Gastrocnemius medialis (tissue), 4 donors: ENCODE measurements around the gene DUSP18.

Source experiments
- POLR2A ChIP-seq, 2 donors: fragments of 450-650 bp; IDR thresholded peaks; one replicate each; pipeline ENCODE4 v1.6.1; 2017; ENCODE audit warnings: antibody characterized with exemption in 2 of 2, mild to moderate bottlenecking in 2 of 2, moderate library complexity in 2 of 2
- TF ChIP-seq, protein P1 (sequence below), 5 experiments: fragments of 450-650 bp in 3 of 5; fragments of 200-600 bp in 2 of 5; sonication (generic) in 2 of 5; IDR thresholded peaks in 4 of 5; conservative IDR thresholded peaks in 1 of 5; 1 replicate in 4 of 5; 2 replicates in 1 of 5; pipeline ENCODE4 v1.5.1; 2016 to 2019; ENCODE audit warnings: antibody characterized with exemption in 5 of 5, mild to moderate bottlenecking in 3 of 5, moderate library complexity in 3 of 5

DNA sequence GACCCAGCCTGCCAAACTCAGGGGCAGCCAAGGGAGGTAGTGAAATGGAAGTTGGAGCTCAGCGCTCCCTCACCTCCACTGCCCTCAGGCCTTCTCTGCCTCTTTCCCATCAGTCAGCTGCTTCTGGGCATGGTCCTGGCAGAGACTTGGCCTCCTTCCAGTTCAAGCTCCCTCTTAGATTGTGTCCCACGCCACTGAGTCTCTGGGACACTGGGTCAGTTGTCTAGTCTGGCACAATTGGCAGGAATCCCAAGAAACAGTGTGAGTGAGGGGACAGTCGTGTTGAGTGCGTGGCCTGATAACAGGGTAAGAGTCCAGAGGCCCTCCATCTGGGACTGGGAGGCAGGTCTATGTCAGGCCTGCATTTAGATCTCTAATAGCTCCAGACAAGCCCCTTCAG lies 39.2 kb downstream of the DUSP18 start:
- TF ChIP-seq, protein P1, sequence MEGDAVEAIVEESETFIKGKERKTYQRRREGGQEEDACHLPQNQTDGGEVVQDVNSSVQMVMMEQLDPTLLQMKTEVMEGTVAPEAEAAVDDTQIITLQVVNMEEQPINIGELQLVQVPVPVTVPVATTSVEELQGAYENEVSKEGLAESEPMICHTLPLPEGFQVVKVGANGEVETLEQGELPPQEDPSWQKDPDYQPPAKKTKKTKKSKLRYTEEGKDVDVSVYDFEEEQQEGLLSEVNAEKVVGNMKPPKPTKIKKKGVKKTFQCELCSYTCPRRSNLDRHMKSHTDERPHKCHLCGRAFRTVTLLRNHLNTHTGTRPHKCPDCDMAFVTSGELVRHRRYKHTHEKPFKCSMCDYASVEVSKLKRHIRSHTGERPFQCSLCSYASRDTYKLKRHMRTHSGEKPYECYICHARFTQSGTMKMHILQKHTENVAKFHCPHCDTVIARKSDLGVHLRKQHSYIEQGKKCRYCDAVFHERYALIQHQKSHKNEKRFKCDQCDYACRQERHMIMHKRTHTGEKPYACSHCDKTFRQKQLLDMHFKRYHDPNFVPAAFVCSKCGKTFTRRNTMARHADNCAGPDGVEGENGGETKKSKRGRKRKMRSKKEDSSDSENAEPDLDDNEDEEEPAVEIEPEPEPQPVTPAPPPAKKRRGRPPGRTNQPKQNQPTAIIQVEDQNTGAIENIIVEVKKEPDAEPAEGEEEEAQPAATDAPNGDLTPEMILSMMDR (IDR thresholded peaks at IDR 0.05 in 4 of 5, conservative IDR thresholded peaks at IDR 0.05 in 1 of 5), result no peak
- no peak for TF ChIP-seq POLR2A (IDR thresholded peaks at IDR 0.05)
